Activated T-cell treated with anti-CD3 and anti-CD28 coated beads for 4 hours (primary cell): ENCODE data around the gene TTI1.
"Not testable (repeated sequence)": the region's sequence is repeated elsewhere in the genome, so short reads cannot be mapped to it uniquely, and the experiment has no call there.

Experiments
- DNase-seq: peaks from one replicate; pipeline ENCODE4 v3.0.0-alpha.2; 2020

Gene TTI1

DNA sequence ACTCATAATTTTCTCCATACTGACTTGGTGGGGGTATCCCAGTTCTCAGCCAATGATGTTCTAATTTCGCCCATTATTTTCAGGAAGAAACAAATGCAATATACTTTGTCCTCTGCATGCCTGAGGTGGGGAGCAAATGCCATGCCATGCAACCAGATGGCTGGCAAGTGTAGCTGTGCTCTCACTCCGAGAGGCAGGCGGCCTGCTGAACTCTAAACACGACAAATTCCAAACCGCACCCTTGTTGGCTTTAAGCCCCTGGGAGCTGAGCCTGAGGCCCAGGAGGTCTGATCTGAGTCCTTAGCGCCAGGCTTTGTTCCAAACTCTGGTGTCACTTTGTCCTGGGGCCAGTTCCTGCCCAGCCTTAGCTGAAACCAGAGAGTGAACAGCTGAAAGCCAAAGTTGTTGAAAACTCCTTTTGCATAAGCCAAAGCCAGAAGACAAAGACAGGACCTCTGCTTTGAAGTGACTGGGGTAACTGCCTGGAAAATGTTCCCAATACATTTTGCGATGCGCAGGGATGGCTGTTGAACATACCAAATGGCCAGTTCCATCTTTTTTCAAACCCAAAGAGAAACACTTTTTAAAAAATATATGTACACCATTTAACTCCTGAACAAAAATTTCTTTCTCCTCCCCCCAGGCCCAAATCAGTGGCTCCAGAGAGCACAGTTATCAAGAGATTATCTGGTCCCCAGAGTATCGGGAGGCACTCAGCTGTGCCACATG lies 46.2 kb downstream of the TTI1 start:
- DNase-seq: no peak

GRCh38 chr20:37986044-37986858 lies 47.0 kb downstream of the TTI1 start:
- DNase-seq: no peak

DNA sequence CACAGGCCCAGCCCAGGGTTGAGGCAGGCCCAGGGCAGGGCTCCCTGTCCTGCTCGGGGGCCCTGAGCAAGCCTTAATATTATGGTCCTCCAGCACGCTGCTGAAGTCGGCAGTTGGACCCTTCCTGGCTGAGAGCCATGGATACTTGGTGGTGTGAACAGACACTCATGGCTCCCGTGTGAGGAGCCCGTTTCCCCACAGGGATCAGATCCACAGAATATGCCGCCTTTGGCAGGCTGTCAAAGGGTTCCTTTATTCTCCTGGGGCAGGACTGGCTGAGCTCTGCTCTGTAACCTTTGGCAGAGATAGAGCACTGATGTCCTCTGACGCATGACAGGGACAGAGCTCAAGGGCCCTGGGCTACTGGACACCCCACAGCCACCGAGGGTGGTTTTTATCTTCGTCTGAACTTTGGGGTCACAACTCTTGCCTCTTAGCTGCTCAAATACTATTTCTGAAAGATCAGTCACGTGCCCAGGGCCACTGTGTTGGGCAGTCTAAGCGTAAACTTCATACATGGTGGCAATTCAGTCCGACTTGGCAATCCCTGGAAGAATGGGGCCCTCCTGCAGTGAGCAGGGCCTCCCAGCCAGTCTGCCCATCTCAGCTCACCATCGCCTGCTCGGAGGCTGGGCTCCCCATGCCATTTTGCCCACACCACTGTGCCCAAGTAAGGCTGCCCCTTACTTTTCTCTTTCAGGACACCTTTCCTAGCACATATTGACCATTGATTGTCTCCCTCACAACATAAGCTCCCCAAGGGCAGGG lies 49.1 kb downstream of the TTI1 start:
- no peak for DNase-seq

- no peak for DNase-seq
Observed at GRCh38 chr20:37983286-37983685, 50.0 kb downstream of the TTI1 start.

DNA sequence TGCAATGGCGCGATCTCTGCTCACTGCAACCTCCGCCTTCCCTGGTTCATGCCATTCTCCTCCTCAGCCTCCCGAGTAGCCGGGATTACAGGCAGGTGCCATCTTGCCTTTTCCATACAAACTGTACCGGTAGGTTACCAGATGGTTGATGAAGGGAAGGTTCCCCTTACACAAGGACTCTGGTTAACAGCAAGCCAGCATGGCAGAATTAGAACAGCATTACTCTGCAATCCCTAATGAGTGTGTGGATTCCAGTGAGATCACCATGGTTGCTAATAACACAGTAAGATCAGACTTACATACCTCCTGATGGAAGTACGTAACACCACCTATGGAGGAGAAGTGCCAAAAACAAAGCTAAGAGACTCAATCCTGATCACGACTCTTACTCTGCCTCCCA lies 51.7 kb downstream of the TTI1 start:
- DNase-seq: no peak

DNA sequence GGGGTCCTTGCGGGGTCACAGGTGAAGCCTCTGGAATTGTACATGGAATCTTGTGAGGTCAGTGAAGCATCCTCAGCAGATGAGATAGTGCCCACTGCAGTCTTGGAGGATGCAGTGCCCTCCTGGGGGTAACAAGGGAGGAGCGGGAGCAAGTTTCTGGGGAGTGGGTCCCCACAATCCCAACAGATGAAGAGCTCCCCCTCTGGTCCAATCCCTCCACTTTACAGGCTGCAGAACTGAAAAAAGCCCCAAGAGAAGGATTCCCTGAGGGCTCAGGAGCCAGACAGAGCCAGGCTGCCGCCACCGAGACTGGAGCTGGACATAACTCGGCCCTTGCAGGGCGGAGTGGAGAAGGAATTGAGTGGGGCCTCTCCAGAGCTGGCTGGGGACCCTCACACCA lies 52.4 kb downstream of the TTI1 start:
- DNase-seq: no peak

GRCh38 chr20:37980383-37980782 lies 52.9 kb downstream of the TTI1 start:
- no peak for DNase-seq

- DNase-seq: no peak
Observed at GRCh38 chr20:37979021-37979985, 54.0 kb downstream of the TTI1 start.

GRCh38 chr20:37977786-37978185 lies 55.5 kb downstream of the TTI1 start:
- DNase-seq: no peak

DNA sequence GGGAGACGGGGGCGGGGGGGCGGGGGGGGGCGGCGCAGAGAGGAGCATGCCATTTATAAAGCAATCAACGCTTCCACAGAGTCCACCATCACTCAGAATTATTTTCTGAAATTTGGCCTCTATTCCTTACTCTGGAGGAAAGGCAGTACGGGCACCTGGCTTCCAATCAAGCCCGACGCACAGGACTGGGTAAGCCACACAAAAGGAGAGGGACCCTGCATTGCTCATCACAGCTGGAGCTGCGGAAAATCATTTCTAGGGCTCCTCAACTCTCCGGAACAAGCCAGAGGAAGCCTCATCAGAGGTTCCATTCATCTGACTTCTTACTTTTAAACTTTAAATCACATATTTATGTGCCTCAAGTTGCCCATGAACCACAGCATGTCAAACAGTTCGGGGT lies 55.9 kb downstream of the TTI1 start:
- DNase-seq: no peak

GRCh38 chr20:37976887-37977286 lies 56.4 kb downstream of the TTI1 start:
- no peak for DNase-seq

DNA sequence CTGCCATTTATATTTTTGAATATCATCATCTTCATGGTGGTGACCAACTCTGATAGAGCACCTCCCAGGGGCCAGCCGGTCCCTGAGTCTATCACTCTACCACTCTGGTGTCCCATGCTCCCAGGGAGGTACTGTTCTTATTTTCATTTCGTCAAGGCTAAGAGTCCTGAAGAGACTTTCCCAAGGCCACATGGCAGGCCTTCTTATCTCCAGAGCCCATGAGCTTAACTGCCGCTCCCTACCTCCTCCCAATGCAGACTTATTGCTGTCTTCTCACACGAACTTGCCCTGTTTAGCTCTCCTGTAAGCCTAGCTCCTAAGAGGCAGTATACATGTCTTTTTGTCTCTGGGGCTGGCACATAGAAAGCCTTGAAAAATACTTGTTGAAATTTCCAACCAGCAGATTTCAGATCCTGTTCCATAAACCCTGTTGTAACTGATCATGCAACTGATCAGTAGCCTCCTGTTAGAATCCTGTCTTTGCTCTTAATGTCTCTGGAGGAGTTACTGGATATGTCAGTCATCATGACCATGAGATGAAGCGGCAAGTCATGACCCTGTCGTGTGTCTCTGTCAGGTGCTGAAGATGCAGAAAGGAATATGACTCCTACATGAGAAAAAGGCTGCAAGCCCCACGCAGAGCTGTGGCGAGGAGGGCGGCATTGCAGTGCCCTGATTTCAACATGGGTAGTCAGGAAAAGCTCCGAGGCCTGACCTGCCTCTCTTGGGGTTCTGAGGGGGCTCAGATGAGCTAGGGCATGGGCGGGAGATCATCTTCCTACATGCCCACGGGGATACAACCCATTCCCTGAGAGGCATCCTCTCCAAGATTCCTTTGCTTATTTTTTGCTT lies 60.0 kb downstream of the TTI1 start:
- DNase-seq: no peak

DNA sequence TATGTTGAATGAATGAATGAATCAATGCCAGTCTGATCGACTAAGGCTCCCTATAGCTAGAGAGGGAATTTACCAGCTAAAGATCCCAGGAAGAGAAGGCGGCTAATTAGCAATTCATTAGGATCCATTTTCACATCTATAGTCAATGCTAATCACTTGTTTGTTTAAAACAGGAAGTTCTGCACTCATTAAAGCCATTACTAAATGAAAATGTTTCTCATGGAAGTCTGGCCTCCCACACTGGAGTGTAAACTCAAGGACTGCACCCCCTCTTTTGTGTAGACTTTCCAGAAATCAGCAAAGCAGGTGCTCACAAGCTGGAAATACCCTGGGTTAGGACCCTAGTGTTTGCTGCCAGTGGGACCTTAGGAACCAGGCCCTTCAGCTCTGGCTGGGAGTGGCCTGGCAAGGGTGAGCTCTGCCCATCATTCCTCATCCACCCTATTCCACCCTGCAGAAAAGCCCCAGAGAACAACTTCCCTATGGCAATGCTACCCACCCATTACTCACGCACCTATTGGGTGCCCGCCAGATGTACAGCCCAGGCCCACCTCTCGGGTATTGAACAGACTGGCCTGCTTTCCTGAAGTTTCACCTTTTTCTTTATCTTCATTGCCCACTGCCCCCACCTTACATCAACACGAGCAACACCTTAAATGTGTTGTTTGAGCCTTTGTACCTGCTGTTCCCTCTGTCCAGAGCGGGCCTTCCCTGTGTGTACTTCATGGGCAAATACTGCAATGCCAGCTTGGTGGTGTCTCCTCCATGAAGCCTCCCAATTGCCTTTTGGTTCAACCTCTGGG lies 60.8 kb downstream of the TTI1 start:
- DNase-seq: no peak

DNA sequence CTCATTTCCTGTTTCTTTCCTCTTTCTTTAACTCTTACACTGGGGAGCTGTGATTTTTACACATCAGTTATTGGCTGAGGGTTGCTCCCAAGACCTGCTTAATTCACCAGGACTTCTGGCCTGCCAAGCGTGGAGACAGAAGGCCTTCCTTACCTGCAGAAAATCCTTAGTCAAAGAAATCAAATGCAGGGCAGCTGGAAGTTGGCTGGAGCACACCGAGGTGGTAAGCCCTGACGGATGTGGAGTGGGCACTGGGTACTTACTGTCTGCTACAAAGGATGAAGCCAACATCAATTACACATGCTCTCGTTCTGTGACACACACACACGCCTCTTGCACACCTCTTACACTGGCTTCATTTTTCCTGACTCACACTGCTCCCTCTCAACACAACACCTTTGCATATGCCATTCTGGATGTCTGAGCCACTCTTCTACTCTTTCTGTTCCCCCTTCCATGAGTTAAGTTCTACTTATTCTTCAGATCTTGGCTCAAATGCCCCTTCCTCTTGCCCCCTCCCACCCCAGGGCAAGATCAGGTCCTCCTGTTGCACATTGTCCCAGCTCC lies 61.6 kb downstream of the TTI1 start:
- DNase-seq: no peak

DNA sequence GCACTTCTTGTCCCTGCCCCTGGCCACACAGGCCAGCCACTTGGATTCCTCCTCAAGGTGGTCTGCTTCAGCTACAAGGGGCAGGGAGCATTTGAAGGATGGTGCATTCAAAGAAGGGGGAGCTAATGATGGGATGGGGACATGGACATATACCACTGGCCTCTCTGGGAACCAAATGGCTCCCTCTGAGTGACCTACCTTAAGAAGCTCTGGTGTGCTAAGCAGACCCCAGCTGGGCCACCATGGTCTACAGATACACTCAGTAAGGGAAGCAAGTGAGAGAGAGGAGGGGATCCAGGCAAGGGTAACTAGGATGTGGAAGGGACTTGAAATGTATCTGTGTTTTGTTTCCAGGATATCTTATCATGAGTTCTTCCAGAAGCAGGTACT lies 62.4 kb downstream of the TTI1 start:
- DNase-seq: no peak

GRCh38 chr20:37969949-37970855 lies 63.1 kb downstream of the TTI1 start:
- no peak for DNase-seq

DNA sequence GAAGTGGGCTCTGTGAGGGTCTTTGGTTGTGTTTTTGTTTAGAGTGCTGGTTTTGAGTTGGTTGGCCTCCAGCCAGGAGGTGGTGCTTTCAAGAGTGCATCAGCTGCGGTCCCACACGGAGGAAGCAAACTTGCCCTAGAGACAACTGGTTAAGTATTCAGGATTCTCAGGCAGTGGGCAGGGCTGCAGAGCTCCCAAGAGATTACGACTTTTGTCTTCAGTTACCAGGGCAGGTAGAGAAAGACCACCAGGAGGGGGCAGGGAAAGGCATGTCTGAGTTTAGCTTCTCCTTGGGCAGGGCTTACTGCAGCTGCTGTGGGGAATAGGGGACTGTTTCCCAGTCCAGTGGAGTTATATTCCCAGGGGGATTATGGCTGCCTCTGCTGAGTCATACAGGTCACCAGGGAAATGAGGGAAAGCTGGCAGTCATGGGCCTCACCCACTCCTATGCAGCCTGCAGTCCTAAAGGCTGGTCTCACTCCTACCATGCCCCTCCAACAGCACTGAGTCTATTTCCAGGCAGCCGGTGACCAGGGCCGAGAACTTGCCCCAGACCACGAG lies 64.3 kb downstream of the TTI1 start:
- no peak for DNase-seq

GRCh38 chr20:37963483-37963882 lies 69.8 kb downstream of the TTI1 start:
- not testable (repeated sequence) for DNase-seq

DNA sequence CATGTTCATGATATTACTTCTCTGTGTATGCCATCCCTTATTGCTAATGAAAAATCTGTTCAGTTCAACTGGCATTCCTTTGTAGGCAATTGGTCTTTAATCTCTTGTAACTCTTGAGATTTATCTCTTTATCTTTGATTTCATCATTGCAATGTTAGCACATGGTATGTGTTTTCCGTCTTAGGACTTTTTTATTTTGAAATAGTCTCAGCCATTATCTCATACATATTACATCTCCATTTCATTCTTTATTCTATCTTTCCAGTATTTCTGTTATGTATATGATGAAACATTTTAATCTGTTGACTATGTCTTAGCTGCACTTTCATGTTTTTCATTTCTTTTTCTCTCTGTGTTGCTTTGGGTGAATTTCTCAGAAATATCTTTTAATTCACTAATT lies 72.2 kb downstream of the TTI1 start:
- no peak for DNase-seq
